CD4-positive, alpha-beta memory T cell (primary cell): ENCODE results near the gene MID1. TPM values are rescaled to one million over a fixed set of nuclear protein-coding genes. Genes with fewer than 3 reads are reported as not detected.

Experiments
- CTCF ChIA-PET: fragments of 350-600 bp; sonication (Branson Sonifier 250); formaldehyde crosslinking; loops from one replicate; lab custom pipeline; 2021; ENCODE audit warnings: inconsistent platforms; ENCODE audit not compliant: partially characterized antibody; lab: Charles Lee
- POLR2A ChIA-PET: fragments of 350-600 bp; sonication (Branson Sonifier 250); formaldehyde crosslinking; loops from one replicate; lab custom pipeline; 2021; ENCODE audit not compliant: partially characterized antibody; lab: Charles Lee
- DNase-seq, 5 donors: peaks; one replicate each; pipeline versions ENCODE4 v3.0.0 to v3.0.0-alpha.2; 2020 to 2022; ENCODE audit warnings: mixed read lengths in 1 of 5
- H3K27ac ChIP-seq: one replicate; pipeline ENCODE4 v1.7.0; 2013; ENCODE audit warnings: low read depth, low read length
- H3K27me3 ChIP-seq: 2 replicates; pipeline ENCODE4 v1.7.0; 2013; ENCODE audit warnings: mild to moderate bottlenecking, low read length, moderate library complexity; ENCODE audit not compliant: insufficient read depth
- H3K36me3 ChIP-seq: 2 replicates; pipeline ENCODE4 v1.7.0; 2013; ENCODE audit warnings: mild to moderate bottlenecking, low read length, moderate library complexity; ENCODE audit not compliant: insufficient read depth
- H3K4me1 ChIP-seq: 2 replicates; pipeline ENCODE4 v1.7.0; 2013; ENCODE audit warnings: mild to moderate bottlenecking, low read length, moderate library complexity; ENCODE audit not compliant: insufficient read depth
- H3K4me3 ChIP-seq, 2 donors: one replicate each; pipeline ENCODE4 v1.7.0; 2013; ENCODE audit warnings: low read length in 2 of 2, mild to moderate bottlenecking in 1 of 2
- H3K9me3 ChIP-seq, 2 donors: one replicate each; pipeline ENCODE4 v1.7.0; 2013; ENCODE audit warnings: low read length in 2 of 2, control low read depth in 1 of 2; ENCODE audit not compliant: control insufficient read depth in 1 of 2
- H3K27ac Mint-ChIP-seq, 7 donors: one replicate each; pipeline ENCODE4 v1.8.0; 2020 to 2021; ENCODE audit warnings: mixed read lengths in 7 of 7, mild to moderate bottlenecking in 6 of 7, inconsistent platforms in 3 of 7, moderate library complexity in 3 of 7
- H3K27me3 Mint-ChIP-seq, 2 donors: one replicate each; pipeline ENCODE4 v1.8.0; 2020 to 2021; ENCODE audit warnings: mixed read lengths in 2 of 2
- H3K36me3 Mint-ChIP-seq, 2 donors: one replicate each; pipeline ENCODE4 v1.8.0; 2020 to 2021; ENCODE audit warnings: mixed read lengths in 2 of 2, inconsistent platforms in 1 of 2, mild to moderate bottlenecking in 1 of 2
- H3K4me1 Mint-ChIP-seq, 4 donors: one replicate each; pipeline ENCODE4 v1.8.0; 2020 to 2021; ENCODE audit warnings: mixed read lengths in 4 of 4, mild to moderate bottlenecking in 1 of 4
- H3K4me3 Mint-ChIP-seq, 8 donors: one replicate each; pipeline ENCODE4 v1.8.0; 2020 to 2021; ENCODE audit warnings: mixed read lengths in 8 of 8, mild to moderate bottlenecking in 7 of 8, moderate library complexity in 6 of 8, inconsistent platforms in 3 of 8
- H3K9me3 Mint-ChIP-seq, 8 donors: one replicate each; pipeline ENCODE4 v1.8.0; 2020 to 2021; ENCODE audit warnings: mixed read lengths in 8 of 8, mild to moderate bottlenecking in 5 of 8, inconsistent platforms in 3 of 8, moderate library complexity in 1 of 8
- intact Hi-C: fragments of 100-400 bp; cut with micrococcal nuclease; formaldehyde crosslinking; loops from one replicate; pipeline ENCODE4 v1.15.1; 2023
- polyA plus RNA-seq, 2 donors: library from polyadenylated mRNA; unstranded; fragments of 300-500 nt; fragmentation: Illumina TruSeq; gene quantifications; one replicate each; pipeline ENCODE4 v1.2.3, GENCODE V29; 2021
- total RNA-seq, 2 experiments: library from RNA; stranded (reverse); gene quantifications; one replicate each; pipeline ENCODE4 v1.2.3, GENCODE V29; 2021

The MID1 gene
- total and polyA plus RNA-seq, 4 experiments from 2014 or later = not detected

DNA sequence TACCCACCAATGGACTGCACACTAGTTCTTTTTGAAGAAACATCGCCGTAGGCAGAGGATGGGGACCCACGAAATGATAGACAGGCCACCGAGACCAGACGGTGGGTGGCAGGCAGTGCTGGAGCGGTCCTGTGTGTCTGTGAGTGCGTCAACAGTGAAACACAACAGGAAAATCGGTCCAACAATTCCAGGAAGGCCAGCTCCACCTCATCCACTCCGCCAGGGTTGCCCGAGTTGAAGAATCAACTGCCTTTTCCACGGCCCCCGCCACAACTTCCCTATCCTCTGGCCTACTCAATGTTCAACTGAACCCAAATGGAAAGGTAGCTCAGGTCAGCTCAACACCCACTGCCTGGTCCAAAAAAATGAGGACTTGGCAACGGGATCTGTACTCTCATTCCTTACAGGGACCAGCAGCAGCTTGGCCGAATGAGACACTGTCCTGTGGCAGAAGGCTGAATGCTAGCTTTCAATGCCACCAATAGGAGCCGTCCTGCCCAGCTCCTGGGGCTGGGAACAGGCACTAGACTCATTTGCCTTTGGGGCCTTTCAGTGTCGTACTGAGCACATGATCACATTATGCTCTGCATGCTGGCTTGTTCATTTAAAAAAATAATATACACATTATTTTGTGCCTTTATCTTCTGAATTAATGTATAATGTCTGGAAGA is 43.5 kb downstream of the MID1 start:
- Histone ChIP-seq H3K36me3 (no peaks in the 10 kb centered on the region), H3K4me1 (no peaks in the 10 kb centered on the region), H3K27ac (no peak overlapping the region), H3K9me3 (no peaks in the 10 kb centered on the region), H3K4me3 (no peak overlapping the region), H3K27me3 (no peaks in the 10 kb centered on the region)
- H3K27me3 Mint-ChIP-seq = no peaks in the 10 kb centered on the region
- H3K4me1 Mint-ChIP-seq = no peaks in the 10 kb centered on the region
- H3K4me3 Mint-ChIP-seq = no peak overlapping the region
- DNase-seq = peak in 1 of 5 donors; percentile 25
- CTCF ChIA-PET = no interaction called here
- no peaks in the 10 kb centered on the region for H3K36me3 Mint-ChIP-seq
- intact Hi-C loops = no loop called here
- H3K27ac Mint-ChIP-seq = no peak overlapping the region
- POLR2A ChIA-PET = no interaction called here
- peaks cover 0 to 7% (median under 1%) of the 10 kb centered on the region in 8 donors for H3K9me3 Mint-ChIP-seq

DNA sequence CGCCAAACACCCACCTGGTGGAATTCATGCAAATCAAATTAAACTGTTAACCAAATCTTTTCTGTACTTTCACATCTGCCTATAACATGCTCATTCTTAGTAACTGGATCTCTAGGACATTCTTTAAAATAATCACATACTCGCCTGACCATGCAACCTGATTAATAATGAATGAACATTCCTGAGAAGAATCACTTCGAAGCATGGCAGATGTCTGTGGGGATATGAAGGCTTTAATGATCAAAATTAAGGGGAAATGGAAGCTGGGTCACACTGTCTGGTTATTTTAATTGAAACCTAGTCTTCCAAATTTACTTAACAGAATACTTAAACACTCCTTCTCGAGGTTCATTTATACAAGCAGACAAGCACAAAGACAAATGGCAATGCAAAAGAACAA is 44.2 kb downstream of the MID1 start:
- Mint-ChIP-seq H3K4me1 (no peaks in the 10 kb centered on the region), H3K9me3 (peaks cover 0 to 5% (median under 1%) of the 10 kb centered on the region in 8 donors), H3K27ac (no peak overlapping the region), H3K36me3 (no peaks in the 10 kb centered on the region), H3K4me3 (no peak overlapping the region), H3K27me3 (no peaks in the 10 kb centered on the region)
- ChIA-PET POLR2A (no interaction called here), CTCF (no interaction called here)
- no peaks in the 10 kb centered on the region for H3K36me3 ChIP-seq
- no peak for DNase-seq
- intact Hi-C loops = no loop called here
- H3K27me3 ChIP-seq = no peaks in the 10 kb centered on the region
- H3K9me3 ChIP-seq = no peaks in the 10 kb centered on the region
- no peak overlapping the region for H3K27ac ChIP-seq
- no peak overlapping the region for H3K4me3 ChIP-seq
- H3K4me1 ChIP-seq = no peaks in the 10 kb centered on the region

DNA sequence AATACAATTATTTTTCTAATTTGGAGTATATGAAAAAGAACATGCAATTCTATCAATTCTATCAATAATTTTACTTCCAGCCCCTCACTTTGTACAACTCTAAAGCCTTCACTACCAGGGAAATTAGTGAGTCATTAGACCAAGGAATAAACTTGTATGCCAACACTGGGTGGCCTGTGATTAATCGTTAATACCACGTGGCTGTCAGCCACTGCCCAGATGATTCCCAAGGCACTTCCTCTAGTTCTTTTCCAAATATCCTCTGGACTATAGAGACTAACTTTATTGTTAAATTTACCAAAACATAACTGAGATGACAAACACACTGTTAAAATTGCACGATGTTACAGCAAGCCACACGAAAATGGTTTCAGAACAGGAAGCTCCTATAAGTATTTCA is 45.7 kb downstream of the MID1 start:
- Mint-ChIP-seq H3K27me3 (peaks cover 0 to 1% of the 10 kb centered on the region in 2 donors), H3K4me3 (no peak overlapping the region), H3K27ac (no peak overlapping the region), H3K4me1 (no peaks in the 10 kb centered on the region), H3K9me3 (peaks cover 0 to 7% (median 2%) of the 10 kb centered on the region in 8 donors), H3K36me3 (no peaks in the 10 kb centered on the region)
- Histone ChIP-seq H3K9me3 (no peaks in the 10 kb centered on the region), H3K4me3 (no peak overlapping the region), H3K4me1 (no peaks in the 10 kb centered on the region), H3K27ac (no peak overlapping the region), H3K27me3 (no peaks in the 10 kb centered on the region), H3K36me3 (no peaks in the 10 kb centered on the region)
- intact Hi-C loops = no loop called here
- no peak for DNase-seq
- CTCF ChIA-PET = no interaction called here
- POLR2A ChIA-PET = no interaction called here

DNA sequence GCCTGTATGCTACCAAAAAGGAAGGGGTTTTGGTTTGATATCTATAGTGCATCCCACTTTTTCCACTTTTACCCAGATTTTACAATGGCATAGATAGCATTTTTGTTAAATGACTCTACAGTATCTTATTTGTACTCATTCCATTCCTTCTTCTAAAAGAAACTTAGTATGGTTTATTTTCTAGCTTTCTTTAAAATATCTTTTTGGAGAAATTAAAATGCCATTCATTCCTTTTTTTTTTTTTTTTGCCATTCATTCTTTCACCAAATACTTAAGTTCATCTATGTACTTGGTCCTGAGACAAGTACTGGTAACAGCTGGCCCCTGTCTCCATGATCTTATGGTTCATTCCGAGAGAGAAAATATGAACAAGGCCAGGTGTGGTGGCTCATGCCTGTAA is 49.1 kb downstream of the MID1 start:
- H3K4me3 ChIP-seq = no peak overlapping the region
- H3K4me1 ChIP-seq = no peaks in the 10 kb centered on the region
- no peaks in the 10 kb centered on the region for H3K27me3 ChIP-seq
- ChIA-PET CTCF (no interaction called here), POLR2A (no interaction called here)
- no peaks in the 10 kb centered on the region for H3K9me3 ChIP-seq
- no peaks in the 10 kb centered on the region for H3K4me1 Mint-ChIP-seq
- no peaks in the 10 kb centered on the region for H3K36me3 ChIP-seq
- no peak for DNase-seq
- H3K27ac ChIP-seq = no peak overlapping the region
- peaks cover 0 to 1% of the 10 kb centered on the region in 2 donors for H3K27me3 Mint-ChIP-seq
- H3K9me3 Mint-ChIP-seq = peaks cover 0 to 7% (median 3%) of the 10 kb centered on the region in 8 donors
- H3K4me3 Mint-ChIP-seq = no peak overlapping the region
- H3K36me3 Mint-ChIP-seq = no peaks in the 10 kb centered on the region
- H3K27ac Mint-ChIP-seq = no peak overlapping the region
- intact Hi-C loops = no loop called here

DNA sequence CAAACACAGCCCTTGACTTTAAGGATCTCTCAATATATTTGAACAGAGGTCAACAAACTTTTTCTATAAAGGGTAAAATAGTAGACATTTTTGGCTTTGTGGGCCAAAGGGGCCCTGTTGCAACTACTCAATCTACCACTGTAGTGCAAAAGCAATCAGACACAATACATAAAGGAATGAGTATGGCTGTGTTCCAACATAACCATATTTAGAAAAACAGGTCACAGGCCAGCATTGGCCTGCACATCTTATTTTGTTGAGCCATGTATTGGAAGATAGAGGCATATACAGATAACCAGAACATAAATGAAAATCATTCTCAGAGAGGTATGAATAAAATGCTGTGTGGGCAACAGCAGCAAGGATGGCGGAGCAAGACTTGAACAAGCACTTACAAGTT is 49.8 kb downstream of the MID1 start:
- DNase-seq = no peak
- H3K9me3 ChIP-seq = no peaks in the 10 kb centered on the region
- ChIA-PET CTCF (no interaction called here), POLR2A (no interaction called here)
- intact Hi-C loops = no loop called here
- Mint-ChIP-seq H3K4me1 (no peaks in the 10 kb centered on the region), H3K36me3 (no peaks in the 10 kb centered on the region), H3K4me3 (no peak overlapping the region), H3K9me3 (peaks cover 0 to 7% (median 3%) of the 10 kb centered on the region in 8 donors), H3K27ac (no peak overlapping the region), H3K27me3 (peaks cover 0 to 1% of the 10 kb centered on the region in 2 donors)
- no peak overlapping the region for H3K4me3 ChIP-seq
- H3K4me1 ChIP-seq = no peaks in the 10 kb centered on the region
- H3K27ac ChIP-seq = no peak overlapping the region
- H3K36me3 ChIP-seq = no peaks in the 10 kb centered on the region
- H3K27me3 ChIP-seq = no peaks in the 10 kb centered on the region

DNA sequence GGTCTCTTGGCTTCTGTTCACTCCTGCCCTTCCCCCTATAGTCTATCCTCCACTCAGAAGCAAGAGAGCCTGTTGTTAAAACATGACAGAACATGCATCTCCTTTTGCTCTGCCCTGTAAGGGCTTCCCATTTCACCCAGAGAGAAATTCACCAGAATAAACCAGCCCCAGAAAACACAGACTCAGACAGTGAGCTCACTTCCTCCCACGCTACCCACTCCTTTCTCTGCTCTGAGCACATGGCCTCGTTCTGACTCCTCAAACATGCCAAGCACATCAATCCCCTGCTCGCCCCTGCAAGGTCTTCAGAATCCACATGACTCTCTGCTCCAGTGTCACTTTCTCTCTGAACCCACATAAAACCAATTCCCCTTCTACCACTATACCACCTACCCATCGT is 50.4 kb downstream of the MID1 start:
- no peaks in the 10 kb centered on the region for H3K4me1 ChIP-seq
- Mint-ChIP-seq H3K4me1 (no peaks in the 10 kb centered on the region), H3K27ac (no peak overlapping the region), H3K27me3 (peaks cover 0 to 1% of the 10 kb centered on the region in 2 donors), H3K36me3 (no peaks in the 10 kb centered on the region), H3K9me3 (peaks cover 0 to 7% (median 3%) of the 10 kb centered on the region in 8 donors), H3K4me3 (no peak overlapping the region)
- H3K4me3 ChIP-seq = no peak overlapping the region
- ChIA-PET POLR2A (no interaction called here), CTCF (no interaction called here)
- no peak for DNase-seq
- intact Hi-C loops = no loop called here
- H3K36me3 ChIP-seq = no peaks in the 10 kb centered on the region
- no peaks in the 10 kb centered on the region for H3K9me3 ChIP-seq
- no peaks in the 10 kb centered on the region for H3K27me3 ChIP-seq
- no peak overlapping the region for H3K27ac ChIP-seq

DNA sequence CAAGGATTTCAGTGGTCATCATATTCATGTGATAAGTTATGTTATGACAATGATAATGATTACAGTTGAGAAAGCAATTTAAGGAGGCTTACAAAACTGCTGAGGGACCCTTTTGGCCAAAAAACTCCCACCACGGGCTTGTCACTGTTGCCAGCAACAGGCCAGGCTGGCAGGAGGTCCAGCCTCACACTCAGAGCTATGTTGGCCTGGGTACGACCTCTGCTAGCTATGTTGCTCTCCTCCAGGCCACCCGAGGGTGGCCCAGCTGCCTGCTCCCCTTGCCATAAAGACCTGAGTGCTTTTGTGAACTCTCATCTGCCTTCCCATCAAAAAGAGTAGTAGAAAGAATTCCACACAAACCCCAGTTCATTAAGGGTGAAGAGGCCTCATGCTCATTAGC is 52.0 kb downstream of the MID1 start:
- Mint-ChIP-seq H3K27me3 (peaks cover 0 to 1% of the 10 kb centered on the region in 2 donors), H3K27ac (no peak overlapping the region), H3K9me3 (peaks cover 0 to 5% (median 2%) of the 10 kb centered on the region in 8 donors), H3K4me1 (no peaks in the 10 kb centered on the region), H3K4me3 (no peak overlapping the region), H3K36me3 (no peaks in the 10 kb centered on the region)
- H3K9me3 ChIP-seq = no peaks in the 10 kb centered on the region
- ChIA-PET CTCF (no interaction called here), POLR2A (no interaction called here)
- H3K4me3 ChIP-seq = no peak overlapping the region
- no peak for DNase-seq
- no peak overlapping the region for H3K27ac ChIP-seq
- no peaks in the 10 kb centered on the region for H3K27me3 ChIP-seq
- intact Hi-C loops = no loop called here
- H3K36me3 ChIP-seq = no peaks in the 10 kb centered on the region
- no peaks in the 10 kb centered on the region for H3K4me1 ChIP-seq
